Non-pigmented ciliary epithelial cell (primary cell): ENCODE data around the gene FBXL13.
"Not testable (repeated sequence)": the region's sequence is repeated elsewhere in the genome, so short reads cannot be mapped to it uniquely, and the experiment has no call there.

ENCODE experiments used
- DNase-seq: peaks from one replicate; pipeline ENCODE4 v3.0.0-alpha.2; 2010; ENCODE audit warnings: low read depth

FBXL13 gene

GRCh38 chr7:103074519-103075336 is at the start of gene FBXL13, which contains the start of gene ARMC10:
FBXL13 (minus strand) TSS chr7:103074796.
ARMC10 (plus strand) TSS chr7:103075140; CDS start chr7:103075273, 133 bp downstream.
- peak; percentile 71 for DNase-seq

GRCh38 chr7:103123529-103123928 is 48.9 kb upstream of the FBXL13 start:
- DNase-seq, result no peak

- no peak for DNase-seq
Observed at GRCh38 chr7:103121641-103122040, 47.0 kb upstream of the FBXL13 start.

GRCh38 chr7:103120362-103120761 is 45.8 kb upstream of the FBXL13 start:
- DNase-seq, result no peak

- no peak for DNase-seq
Observed at GRCh38 chr7:103119791-103120291, 45.2 kb upstream of the FBXL13 start.

- no peak for DNase-seq
Observed at GRCh38 chr7:103117465-103117864, 42.9 kb upstream of the FBXL13 start.

- no peak for DNase-seq
Observed at GRCh38 chr7:103116991-103117390, 42.4 kb upstream of the FBXL13 start.

GRCh38 chr7:103116511-103116910 is 41.9 kb upstream of the FBXL13 start:
- no peak for DNase-seq

- no peak for DNase-seq
Observed at GRCh38 chr7:103115771-103116170, 41.2 kb upstream of the FBXL13 start.

GRCh38 chr7:103114576-103115008 is 40.0 kb upstream of the FBXL13 start:
- DNase-seq, result no peak

- DNase-seq, result peak; percentile 89
Observed at GRCh38 chr7:103113164-103113563, 38.6 kb upstream of the FBXL13 start.

GRCh38 chr7:103106703-103107070 is 32.1 kb upstream of the FBXL13 start:
- not testable (repeated sequence) for DNase-seq

GRCh38 chr7:103106005-103106702 is 31.6 kb upstream of the FBXL13 start:
- no peak for DNase-seq

- DNase-seq, result no peak
Observed at GRCh38 chr7:103101543-103101942, 26.9 kb upstream of the FBXL13 start.

GRCh38 chr7:103100348-103100747 is 25.8 kb upstream of the FBXL13 start:
- no peak for DNase-seq

GRCh38 chr7:103097041-103097440 is 22.4 kb upstream of the FBXL13 start:
- no peak for DNase-seq

- DNase-seq, result not testable (repeated sequence)
Observed at GRCh38 chr7:103095558-103095957, 21.0 kb upstream of the FBXL13 start.

- DNase-seq, result no peak
Observed at GRCh38 chr7:103094102-103094501, 19.5 kb upstream of the FBXL13 start.

GRCh38 chr7:103093429-103093828 is 18.8 kb upstream of the FBXL13 start:
- no peak for DNase-seq

GRCh38 chr7:103092321-103092720 is 17.7 kb upstream of the FBXL13 start:
- DNase-seq, result not testable (repeated sequence)

GRCh38 chr7:103083210-103083609 is 8.6 kb upstream of the FBXL13 start:
- DNase-seq, result no peak

- DNase-seq, result no peak
Observed at GRCh38 chr7:103082497-103082896, 7.9 kb upstream of the FBXL13 start.

GRCh38 chr7:103080923-103081322 is 6.3 kb upstream of the FBXL13 start:
- DNase-seq, result no peak
